ENCODE results near the gene C20orf141.
"Not testable (repeated sequence)": the region's sequence is repeated elsewhere in the genome, so short reads cannot be mapped to it uniquely, and the experiment has no call there.

C20orf141 gene

GRCh38 chr20:2799688-2800520, 14.9 kb upstream of the C20orf141 start:
- no peak for DNase-seq

- DNase-seq = peak; percentile 41 to 45
Measured at GRCh38 chr20:2800521-2801285, 14.1 kb upstream of the C20orf141 start, which contains the start of gene CPXM1. CPXM1 (minus strand) TSS chr20:2800627; CDS start chr20:2800572, 55 bp downstream.

GRCh38 chr20:2801286-2801728, 13.5 kb upstream of the C20orf141 start:
- no peak for DNase-seq

- no peak for DNase-seq
Measured at GRCh38 chr20:2804041-2804828, 10.6 kb upstream of the C20orf141 start.

GRCh38 chr20:2804852-2805688, 9.7 kb upstream of the C20orf141 start:
- no peak for DNase-seq

GRCh38 chr20:2805689-2806350, 9.0 kb upstream of the C20orf141 start:
- DNase-seq = no peak

GRCh38 chr20:2806351-2806701, 8.5 kb upstream of the C20orf141 start:
- no peak for DNase-seq

- no peak for DNase-seq
Measured at GRCh38 chr20:2807019-2807418, 7.8 kb upstream of the C20orf141 start.

- DNase-seq = not testable (repeated sequence)
Measured at GRCh38 chr20:2807929-2808328, 6.9 kb upstream of the C20orf141 start.

GRCh38 chr20:2809690-2810089, 5.1 kb upstream of the C20orf141 start:
- no peak for DNase-seq

GRCh38 chr20:2812189-2812588, 2.6 kb upstream of the C20orf141 start:
- no peak for DNase-seq

GRCh38 chr20:2814076-2814475, 711 bp upstream of the C20orf141 start:
- no peak for DNase-seq

- DNase-seq = no peak
Measured at GRCh38 chr20:2815242-2815900, 584 bp downstream of the C20orf141 start.

GRCh38 chr20:2816030-2816582, 1.3 kb downstream of the C20orf141 start, which contains the start of gene TMEM239:
TMEM239 (plus strand) TSS chr20:2816364; CDS start chr20:2816555, 191 bp downstream.
- no peak for DNase-seq

GRCh38 chr20:2816583-2817340, 2.0 kb downstream of the C20orf141 start:
- DNase-seq = no peak

- no peak for DNase-seq
Measured at GRCh38 chr20:2817341-2817726, 2.5 kb downstream of the C20orf141 start.

- DNase-seq = no peak
Measured at GRCh38 chr20:2817891-2818595, 3.3 kb downstream of the C20orf141 start.

GRCh38 chr20:2820084-2820895, 5.5 kb downstream of the C20orf141 start:
- no peak for DNase-seq

All from inflammatory macrophage (primary cell).